HepG2 (cell line): ENCODE results near the gene LILRB5. TPM values are rescaled to one million over a fixed set of nuclear protein-coding genes. Genes with fewer than 3 reads are reported as not detected.

Experiments used
- BORCS8-MEF2B ChIP-seq: sonication (generic); formaldehyde crosslinking; IDR thresholded peaks from 2 replicates; pipeline ENCODE4 v1.8.0; 2022; ENCODE audit warnings: mild to moderate bottlenecking, missing genetic modification reagents
- CTCF ChIP-seq: sonication (generic); formaldehyde crosslinking; IDR thresholded peaks from 2 replicates; pipeline ENCODE4 v1.5.0; 2020; ENCODE audit warnings: mild to moderate bottlenecking, missing genetic modification reagents, moderate library complexity
- FIP1L1 ChIP-seq: fragments of 200-400 bp; formaldehyde crosslinking; IDR thresholded peaks from 2 replicates; pipeline ENCODE4 v1.6.1; 2018; ENCODE audit warnings: low read depth, mild to moderate bottlenecking, low read length, moderate library complexity, borderline replicate concordance; ENCODE audit not compliant: insufficient read depth
- ZNF224 ChIP-seq: sonication (generic); formaldehyde crosslinking; IDR thresholded peaks from 2 replicates; pipeline ENCODE4 v1.5.0; 2020; ENCODE audit warnings: mild to moderate bottlenecking, missing genetic modification reagents
- ZNF687 ChIP-seq: sonication (generic); formaldehyde crosslinking; IDR thresholded peaks from 2 replicates; pipeline ENCODE4 v1.5.1; 2020; ENCODE audit warnings: mild to moderate bottlenecking, missing genetic modification reagents, moderate library complexity
- polyA plus RNA-seq, 8 experiments: library from polyadenylated mRNA; depleted of rRNA in 3 of 8; stranded (reverse) in 7 of 8; unstranded in 1 of 8; fragments of >200 nt; fragmentation: Illumina TruSeq in 4 of 8; extraction: Trizol in 4 of 8; gene quantifications; 2 replicates each; pipeline versions ENCODE4 v1.2.1 to v1.2.3, GENCODE V29; 2011 to 2016; ENCODE audit warnings: low read depth in 4 of 8, missing spikeins in 1 of 8, mixed read lengths in 1 of 8; ENCODE audit not compliant: insufficient read depth in 1 of 8
- total RNA-seq, 5 experiments: library from RNA; depleted of rRNA; stranded (reverse); fragments of >200 nt; fragmentation: Illumina TruSeq; extraction: Trizol; gene quantifications; 2 replicates each; pipeline ENCODE4 v1.2.3, GENCODE V29; 2016; ENCODE audit warnings: low read depth in 1 of 5

LILRB5 gene
- total and polyA plus RNA-seq, 2 of the 13 experiments (the other 11 are each of a cell fraction or from before 2014, with no cell fraction given), result not detected

GRCh38 chr19:54211235-54211634 lies 45.8 kb downstream of the LILRB5 start (continued):
- TF ChIP-seq ZNF687 (0 out of 2 replicates have a peak, but pooled peaks have one; percentile 35), ZNF224 (0 out of 2 replicates have a peak, but pooled peaks have one; percentile 5), CTCF (CRISPR knock-in tag) (peak; percentile 36; the same call in 1 of the 2 replicates), FIP1L1 (no peak), BORCS8-MEF2B (CRISPR knock-in tag) (0 out of 2 replicates have a peak, but pooled peaks have one; percentile 9)
